ENCODE data around the gene UBASH3B.

Gene UBASH3B

DNA sequence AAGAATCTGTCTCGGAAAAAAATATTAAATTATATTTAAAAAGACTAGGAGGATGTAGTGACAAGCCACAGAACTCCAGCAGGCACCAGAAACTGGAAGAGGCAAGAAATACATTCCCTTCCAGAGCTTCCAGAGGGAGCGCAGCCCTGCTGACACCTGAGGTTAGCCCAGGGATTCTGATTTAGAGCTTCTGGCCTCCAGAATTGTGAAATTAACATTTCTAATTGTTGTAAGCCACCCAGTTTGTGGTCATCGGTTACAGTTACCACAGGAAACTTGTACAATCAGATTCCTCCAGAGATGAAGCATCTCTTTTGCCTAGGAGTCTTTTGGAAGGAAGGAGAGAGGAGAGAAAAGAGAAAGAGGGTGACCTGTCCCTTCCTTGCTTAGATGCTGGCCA lies 6.4 kb upstream of the UBASH3B start:
- no peak for DNase-seq

DNA sequence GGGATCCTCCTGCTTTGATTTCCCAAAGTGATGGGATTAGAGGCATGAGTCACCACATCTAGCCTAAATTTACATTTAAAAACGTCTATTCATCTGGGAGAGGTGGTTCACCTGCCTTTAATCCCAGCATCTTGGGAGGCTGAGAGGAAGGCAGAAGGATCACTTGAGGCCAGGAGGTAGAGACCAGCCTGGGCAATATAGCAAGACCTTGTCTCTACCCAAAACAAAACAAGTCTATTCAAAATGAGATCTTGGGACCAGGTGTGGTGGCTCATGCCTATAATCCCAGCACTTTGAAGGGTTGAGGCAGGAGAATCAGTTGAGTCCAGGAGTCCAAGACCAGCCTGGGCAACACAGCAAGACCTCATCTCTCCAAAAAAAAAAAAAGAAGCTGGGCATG lies 4.9 kb upstream of the UBASH3B start:
- no peak for DNase-seq

DNA sequence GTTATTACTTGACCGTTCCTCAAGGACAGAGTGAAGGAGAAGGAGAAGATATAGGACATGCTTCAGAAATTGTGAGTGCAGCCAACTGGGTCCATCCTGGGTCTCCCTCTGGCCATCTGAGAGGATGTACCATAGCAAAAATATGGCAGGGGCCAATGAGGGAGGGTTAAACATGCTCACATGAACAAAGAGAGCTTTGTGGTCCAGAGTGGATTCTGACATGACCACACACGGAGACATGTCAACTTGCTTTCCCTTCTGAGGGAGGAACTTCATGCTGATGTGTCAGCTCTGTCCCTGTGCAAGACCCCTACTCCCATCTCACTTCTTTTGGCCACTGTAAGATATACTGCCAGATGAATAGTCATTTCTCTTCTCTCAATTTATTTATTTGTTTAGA lies 3.0 kb upstream of the UBASH3B start:
- no peak for DNase-seq

DNA sequence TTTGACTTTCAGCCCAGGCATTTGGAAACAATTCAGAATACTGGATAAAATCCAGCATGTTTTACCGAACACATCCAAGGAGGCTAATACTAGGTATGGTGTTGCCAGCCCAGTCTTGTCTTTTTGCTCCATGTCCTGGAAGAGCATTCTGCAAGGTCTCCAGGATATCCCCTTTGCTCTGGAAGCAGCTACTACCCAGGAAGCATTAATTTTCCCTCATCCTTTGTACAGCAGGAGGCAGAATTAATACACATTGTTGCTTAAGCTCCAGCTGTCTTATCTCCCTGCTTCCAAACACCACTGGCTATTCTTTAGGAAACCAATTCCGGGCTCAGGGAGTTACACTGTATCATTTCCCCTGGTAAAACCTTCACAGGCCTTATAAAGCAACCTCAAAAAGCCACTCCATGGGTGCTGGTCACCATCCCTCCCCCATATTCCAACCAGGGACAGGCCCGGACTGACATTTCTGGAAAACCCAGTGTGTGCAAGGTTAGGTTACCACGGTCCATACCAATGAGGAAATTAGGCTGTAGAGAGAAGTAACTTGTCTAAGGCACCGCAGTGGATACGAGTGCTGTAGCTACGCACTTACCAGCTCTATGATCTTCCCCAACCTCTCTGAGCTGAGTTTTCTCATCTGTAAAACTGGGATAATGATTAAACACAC lies 1.5 kb upstream of the UBASH3B start:
- DNase-seq: no peak

DNA sequence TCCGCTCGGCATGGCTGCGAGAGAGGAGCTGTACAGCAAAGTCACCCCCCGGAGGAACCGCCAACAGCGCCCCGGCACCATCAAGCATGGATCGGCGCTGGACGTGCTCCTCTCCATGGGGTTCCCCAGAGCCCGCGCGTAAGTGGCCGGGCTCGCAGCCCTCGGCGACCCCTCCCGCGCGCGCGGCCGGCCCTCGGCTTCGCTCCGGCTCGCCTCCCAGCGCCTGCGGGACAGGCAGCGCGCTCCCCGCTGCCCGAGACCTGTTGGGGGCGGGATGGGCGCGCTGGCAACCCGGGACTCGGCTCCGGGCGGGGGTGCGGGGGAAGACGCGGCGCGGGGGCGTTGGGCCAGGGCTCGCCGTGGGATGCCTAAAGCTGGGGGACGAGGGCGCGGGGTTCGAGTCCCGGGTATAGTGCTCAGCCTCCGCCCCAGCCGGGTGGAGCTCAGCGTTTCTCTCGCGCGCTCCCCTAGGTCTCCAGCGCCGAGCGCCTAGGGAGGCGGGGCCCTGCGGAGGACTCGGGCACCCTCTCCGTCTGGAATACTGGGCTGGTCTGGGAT lies 630 bp downstream of the UBASH3B start:
- no peak for DNase-seq

DNA sequence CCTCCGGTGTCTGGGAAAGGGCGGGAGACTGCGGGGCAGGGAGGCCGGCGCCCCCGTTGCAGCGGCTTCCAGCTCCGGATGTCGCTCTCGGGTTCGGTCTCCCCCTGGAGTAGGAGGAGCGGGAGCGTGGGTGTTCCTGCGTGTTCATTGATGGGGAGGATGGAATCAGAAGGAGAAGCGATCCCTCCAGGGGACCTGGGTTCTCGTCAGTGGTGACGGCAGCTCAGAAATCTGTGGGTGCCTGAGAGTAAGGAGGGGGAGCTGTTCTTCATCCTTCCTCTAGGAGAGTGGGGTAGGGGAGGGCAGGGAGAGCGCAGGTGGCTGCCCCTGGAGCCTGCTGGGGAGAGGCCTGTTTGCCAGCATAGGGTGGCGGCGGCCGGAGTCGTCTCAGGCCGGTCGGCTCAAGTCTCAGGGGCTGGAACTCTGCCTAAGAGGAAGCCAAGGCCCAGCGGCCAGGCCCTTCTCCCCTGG lies 1.1 kb downstream of the UBASH3B start:
- no peak for DNase-seq

DNA sequence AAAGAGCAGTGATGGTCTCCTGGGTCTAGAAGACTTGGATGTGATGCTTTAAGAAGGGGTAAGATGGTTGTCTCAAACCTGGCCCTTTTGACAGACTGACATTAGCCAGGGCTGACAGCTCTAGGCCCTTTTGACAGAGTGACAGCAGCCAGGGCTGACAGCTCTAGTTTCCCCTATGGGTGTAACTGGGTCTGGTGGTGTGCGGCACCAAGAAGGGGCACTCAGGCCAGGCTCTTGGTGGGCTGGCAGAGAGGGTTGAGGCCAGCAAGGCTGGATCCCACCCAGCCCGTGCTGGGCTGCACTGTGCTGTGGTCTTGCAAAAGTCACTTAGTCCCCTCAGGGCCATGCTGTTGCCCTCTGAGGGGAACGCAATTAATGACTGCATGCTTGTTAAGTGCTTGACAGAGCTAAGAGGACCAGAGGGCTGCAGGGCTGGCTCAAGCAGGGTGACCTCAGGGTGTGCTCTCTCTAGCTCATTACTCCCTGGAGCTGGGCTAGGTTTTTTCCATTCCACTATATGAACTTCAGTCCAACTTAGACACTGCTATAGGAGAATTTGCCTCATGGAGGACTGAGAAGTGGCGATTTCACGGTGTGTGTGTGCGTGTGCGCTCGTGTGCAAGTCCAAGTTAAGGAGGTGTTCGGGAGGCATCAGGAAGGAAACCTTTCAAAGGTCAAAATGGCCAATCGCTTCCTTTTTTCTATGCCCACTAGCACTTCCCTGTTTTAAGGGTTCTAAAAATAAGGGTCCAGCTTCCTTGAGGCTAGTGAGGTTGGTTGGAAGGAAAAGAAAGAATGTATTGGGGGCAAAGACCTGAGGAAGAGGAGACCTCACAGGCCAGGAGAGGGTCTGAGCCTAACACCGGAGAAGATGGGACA lies 4.4 kb downstream of the UBASH3B start:
- no peak for DNase-seq

DNA sequence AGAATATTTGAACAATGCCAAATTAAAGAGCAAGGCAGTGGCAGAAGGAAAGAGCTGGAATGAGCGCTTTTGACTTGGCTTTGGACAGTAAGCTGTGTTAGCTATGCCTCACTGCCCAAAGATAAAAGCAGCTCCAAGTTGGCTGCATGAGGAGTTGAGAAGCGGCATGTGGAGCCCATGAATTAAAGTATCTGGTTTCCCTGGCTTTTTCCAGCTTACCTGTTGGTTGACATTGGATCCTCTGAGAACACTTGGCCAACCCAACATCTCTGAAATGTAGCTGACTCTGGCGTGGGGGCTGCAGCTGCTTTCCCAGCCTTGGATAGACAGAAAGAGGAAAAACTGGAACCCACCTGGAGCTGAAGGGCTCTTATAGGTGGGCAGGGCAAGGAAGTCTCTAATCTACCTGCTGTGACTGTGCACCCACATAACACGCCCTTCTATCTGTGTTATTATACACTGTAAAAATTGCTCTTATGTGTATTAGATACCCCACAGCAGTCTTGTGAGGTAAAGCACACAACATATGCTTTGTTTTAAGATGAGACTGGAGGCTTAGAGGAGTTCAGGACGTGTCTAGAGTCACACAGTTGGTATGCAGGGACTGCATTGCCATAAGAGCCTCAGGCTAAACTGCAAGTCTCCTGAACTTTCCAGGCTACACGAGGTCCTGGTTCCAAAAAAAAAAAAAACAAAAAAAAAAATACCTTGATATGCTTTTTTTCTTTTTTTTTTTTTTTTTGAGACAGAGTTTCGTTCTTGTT lies 5.8 kb downstream of the UBASH3B start:
- no peak for DNase-seq

DNA sequence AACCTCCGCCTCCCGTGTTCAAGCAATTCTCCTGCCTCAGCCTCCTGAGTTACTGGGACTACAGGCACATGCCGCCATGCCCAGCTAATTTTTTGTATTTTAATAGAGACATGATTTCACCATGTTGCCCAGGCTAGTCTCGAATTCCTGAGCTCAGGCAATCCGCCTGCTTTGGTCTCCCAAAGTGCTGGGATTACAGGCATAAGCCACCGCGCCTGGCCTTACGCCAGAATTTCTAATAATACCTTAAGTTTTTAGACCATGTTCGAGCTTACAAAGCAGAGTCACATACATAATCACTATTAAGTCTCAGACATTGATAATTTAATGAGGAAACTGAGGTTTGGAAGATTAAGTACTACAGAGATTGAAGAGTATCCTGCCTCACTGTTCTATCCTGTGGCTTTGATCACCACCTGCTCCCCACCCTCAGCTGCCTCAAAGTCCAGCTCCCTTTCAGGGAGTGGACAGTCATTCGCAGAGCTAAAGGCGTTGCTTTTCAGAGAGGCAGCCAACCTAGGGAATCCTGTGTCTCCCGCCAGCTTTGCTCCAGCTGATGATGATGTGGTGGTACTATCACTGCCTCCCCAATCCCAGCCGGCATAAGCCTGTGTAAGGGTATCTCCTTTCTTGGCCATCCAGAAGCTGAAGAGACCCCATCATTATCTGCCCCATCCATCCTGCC lies 7.7 kb downstream of the UBASH3B start:
- no peak for DNase-seq

DNA sequence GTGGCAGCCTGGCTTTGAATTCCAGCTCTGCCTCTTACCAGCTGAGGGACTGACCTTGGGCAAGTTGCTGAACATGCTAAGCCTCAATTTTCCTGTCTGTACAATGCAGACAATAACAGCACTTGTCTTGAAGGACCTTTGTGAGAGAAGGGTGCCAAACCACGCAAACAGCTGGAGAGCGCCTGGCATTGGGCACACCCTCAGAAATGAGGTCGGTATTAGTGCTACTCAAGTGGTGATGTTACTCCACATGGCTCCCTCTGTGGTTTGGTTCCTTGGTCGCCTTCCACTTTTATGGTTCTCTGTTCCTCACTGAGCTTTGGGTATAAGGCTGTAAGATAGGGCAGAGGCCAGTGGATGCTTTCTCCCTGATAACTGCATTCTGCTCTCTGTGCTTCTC lies 8.2 kb downstream of the UBASH3B start:
- no peak for DNase-seq

DNA sequence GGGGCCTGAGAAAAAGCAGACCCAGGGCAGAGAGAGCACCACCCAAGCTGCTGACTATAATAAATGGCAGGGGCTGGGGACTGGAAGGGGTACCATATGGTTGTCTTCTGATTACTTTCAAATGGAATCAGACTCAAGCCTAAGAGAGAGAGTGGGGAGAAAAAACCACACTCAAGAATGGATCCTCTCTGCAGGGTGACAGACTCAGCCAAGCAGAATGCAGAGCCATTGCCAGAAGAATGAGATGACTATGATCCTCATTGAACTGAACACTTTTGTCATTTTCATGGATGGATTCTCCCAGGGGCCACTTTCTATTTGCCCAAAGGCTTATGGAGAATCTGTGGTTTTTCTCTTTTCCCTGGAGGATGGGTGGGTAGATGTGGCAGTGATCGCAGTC lies 8.7 kb downstream of the UBASH3B start:
- DNase-seq: no peak

DNA sequence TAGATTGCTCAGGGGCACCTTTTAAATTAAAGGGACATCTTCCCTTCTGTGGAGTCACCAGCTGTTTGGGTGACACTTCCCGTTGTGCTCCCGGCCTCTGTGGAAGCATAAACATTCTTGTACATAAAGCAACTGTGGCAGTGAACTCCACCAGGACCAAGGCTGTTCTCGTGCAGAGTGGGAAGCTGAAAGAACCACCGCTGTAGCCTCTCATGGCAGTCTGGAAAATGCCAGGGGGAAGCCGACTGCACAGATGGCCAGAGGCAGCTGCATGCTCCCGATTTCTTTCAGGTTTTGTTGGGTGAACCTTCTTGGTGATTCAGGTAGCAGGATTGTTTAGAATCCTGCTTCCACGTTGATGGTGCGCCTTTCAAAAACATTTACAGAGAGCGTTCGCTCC lies 10.3 kb downstream of the UBASH3B start:
- DNase-seq: no peak

DNA sequence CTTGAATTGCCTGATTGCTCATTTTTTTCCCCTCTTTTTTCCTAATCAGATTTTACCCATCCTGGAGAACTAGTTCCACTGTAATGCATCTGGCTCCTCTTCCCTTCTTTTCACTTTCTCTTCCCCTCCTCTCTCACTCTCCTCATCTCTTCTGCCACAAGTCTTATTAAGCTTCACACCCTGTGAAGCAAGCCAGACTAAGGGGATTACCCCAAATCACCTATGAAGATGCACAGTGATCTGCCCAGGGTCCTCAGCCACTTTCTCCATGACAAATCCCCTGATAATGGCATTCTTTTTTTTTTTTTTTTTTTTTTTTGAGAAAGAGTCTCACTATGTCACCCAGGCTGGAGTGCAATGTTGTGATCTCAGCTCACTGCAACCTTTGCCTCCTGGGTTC lies 11.2 kb downstream of the UBASH3B start:
- no peak for DNase-seq

DNA sequence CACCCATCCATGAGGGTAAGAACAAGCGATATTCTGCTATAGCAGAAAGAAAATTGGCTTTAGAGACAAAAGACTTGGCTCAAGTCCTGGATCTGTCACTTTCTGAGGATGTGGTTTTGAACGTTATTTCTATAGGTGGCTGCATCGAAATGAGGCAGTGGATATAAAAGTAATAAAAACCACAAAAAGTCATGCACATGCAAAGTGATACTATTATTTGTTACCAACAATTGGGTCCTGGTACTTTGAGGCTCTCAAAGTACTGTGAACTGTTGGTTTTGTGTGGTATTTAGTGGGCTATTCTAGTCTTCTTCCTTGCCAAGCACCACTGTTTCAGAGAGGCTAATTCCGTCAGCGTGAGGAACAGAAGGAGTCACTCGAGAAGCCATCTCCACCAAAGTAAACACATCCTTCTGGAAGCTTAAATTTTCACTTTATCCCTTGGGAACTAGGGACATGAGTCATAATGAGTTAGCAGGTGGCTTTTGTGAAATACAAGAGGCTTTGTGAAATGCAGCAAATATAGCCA lies 13.1 kb downstream of the UBASH3B start:
- DNase-seq: no peak

DNA sequence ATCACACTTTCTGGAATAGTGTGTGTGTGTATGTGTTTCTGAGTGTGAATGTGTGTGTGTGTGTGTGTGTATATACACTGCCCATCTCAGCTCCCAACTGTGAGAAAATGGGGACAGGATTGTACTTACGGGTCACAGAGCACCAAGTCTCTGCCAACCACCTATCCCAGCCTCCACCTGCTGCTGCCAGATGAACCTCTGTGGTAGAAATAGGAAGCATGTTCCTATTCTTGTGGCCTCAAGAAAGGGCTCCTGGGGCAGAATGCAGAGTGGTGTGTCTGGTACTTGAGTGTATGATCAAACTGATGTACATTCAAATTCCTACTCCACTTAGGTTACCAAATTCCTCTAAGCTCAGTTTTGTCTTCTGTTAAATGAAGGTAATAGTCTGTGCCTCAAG lies 14.6 kb downstream of the UBASH3B start:
- no peak for DNase-seq

DNA sequence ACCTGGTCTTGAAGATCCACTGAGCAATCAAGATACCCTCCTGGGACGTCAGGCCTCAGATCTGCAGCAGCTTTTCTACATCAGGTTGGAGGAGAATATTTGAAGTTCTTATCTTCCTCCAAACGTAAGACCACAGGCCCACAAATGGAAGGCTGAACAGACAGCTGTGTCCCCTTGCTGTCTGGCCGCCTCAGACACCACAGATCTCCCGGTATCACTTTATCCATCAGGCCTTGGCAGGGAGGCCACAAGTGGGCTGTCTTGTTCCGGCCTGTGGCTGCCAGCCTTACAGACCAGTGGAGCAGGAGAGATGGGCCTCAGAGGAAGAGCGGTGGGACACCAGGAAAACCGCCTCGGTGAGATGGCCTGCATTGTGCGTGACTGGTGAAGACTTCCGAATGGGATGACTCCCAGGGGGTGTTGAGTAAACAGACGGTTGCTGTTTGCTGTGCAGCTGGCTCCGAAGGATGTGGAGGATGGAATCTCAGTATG lies 15.9 kb downstream of the UBASH3B start:
- DNase-seq: no peak

DNA sequence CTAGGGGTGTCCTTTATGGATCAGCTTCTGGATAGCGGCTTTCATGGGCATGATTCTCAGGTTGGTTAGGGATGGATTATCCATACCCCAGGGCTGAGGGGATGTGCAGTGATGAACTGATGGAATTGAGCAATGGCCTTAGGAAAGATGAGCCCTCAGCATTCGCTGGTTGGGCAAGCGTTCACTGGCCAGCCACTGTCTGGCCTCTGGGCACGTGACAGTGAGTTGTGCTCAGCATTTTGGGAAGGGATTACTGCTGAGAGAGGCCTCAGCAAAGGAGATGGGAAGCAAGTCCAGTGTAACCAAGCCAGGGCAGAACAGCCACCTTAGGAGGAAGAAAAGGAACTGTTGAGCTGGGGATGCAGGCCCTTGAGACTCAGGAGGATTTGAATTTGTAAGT lies 17.4 kb downstream of the UBASH3B start:
- DNase-seq: no peak

DNA sequence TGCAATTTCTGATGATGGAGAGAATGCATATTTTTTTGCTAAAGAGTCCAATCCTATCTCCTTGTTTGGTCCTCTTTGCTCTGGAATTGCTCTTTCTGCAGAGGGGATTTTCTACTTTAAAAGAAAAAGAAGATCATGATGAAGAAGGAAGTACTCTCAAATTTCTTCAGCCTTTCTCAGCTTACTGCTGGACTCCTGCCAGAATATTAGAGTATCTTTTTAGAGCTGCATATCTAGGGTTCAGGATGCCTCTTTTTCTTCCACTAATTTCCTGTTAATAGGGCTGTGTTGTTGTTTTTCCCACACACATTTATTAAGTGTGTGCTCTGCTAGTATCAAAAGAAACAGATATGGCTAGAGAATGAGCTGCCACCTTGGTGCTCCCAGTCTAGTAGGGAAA lies 18.2 kb downstream of the UBASH3B start:
- no peak for DNase-seq

DNA sequence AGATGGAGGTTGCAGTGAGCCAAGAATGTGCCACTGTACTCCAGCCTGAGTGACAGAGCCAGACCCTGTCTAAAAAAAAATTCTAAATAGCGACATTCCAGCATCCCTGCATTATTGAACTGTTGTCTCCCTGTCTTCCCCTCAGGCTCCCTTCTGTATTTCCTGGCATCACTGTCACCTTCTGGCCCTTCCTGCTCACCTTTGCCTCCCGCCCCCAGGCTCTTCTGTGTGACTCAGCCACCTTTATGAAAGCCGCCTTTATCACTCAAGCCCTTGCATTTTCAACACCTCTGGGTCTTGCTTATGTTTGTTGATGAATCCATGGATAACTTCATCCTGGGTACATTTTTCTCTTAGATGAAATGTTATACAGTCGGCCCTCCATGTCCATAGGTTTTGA lies 21.1 kb downstream of the UBASH3B start:
- no peak for DNase-seq

DNA sequence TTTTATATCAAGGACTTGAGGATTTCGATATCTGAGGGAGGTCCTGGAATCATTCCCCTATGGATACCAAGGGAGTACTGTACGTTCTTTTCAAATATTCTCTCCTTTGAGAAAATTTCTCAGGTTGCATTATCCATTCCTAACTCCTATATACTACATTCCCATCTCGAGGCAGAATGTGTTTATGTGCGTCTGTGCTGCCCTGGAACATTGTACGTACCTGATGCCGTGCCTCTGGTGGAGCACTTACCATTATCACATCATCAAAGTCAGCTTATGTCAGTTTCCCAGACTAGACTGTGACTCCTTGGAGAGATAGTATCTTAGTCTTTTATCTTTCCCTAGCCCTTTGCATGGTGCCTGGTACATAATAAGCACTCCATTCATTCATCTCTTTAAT lies 21.7 kb downstream of the UBASH3B start:
- DNase-seq: no peak

DNA sequence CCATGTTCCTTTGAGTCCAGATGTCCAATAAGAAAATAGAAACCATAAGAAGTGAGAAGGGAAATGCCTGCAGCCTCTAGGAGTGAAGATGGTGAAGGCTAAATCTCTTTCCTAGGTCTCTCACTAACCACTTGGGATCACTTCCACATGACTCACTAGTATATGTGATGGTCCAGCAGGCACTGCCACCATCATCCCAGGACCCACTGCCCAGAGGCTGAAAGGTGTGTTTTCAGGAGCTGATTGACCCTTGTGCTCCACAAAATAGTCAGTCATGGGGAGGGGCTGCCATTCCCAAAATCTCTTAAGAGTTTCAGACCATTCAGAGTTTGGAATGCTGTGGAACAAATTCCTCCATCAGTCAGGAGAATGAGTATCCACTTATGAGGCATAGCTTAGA lies 22.9 kb downstream of the UBASH3B start:
- DNase-seq: no peak

DNA sequence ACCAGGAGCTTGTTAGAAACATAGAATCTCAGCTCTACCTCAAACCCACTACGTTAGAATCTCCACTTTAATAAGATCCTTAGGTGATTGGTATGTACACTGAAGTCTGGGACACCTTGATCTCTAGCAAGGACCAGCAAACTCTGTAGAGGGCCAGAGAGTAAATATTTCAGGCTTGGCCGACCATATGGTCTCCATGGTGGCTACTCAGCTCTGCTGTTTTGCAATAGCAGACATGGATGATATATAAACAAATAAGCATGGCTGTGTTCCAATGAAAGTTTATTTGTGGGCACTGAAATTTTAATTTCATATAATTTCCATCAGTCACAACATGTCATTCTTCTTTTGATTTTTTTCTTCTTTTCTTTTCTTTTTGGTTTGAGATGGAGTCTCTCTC lies 23.9 kb downstream of the UBASH3B start:
- no peak for DNase-seq
